ENCODE results near the gene OPN4.

GRCh38 chr10:86614853-86615252 is 39.5 kb upstream of the OPN4 start:
- TF ChIP-seq, protein P1, sequence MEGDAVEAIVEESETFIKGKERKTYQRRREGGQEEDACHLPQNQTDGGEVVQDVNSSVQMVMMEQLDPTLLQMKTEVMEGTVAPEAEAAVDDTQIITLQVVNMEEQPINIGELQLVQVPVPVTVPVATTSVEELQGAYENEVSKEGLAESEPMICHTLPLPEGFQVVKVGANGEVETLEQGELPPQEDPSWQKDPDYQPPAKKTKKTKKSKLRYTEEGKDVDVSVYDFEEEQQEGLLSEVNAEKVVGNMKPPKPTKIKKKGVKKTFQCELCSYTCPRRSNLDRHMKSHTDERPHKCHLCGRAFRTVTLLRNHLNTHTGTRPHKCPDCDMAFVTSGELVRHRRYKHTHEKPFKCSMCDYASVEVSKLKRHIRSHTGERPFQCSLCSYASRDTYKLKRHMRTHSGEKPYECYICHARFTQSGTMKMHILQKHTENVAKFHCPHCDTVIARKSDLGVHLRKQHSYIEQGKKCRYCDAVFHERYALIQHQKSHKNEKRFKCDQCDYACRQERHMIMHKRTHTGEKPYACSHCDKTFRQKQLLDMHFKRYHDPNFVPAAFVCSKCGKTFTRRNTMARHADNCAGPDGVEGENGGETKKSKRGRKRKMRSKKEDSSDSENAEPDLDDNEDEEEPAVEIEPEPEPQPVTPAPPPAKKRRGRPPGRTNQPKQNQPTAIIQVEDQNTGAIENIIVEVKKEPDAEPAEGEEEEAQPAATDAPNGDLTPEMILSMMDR (IDR thresholded peaks at IDR 0.05), result no peak
- no peak for TF ChIP-seq POLR2A (IDR thresholded peaks at IDR 0.05)

Measured in body of pancreas (tissue), 4 donors.